Nephron progenitor cell (in vitro differentiated cells): ENCODE results near the gene RAD21L1.

Experiments used
- DNase-seq: peaks from one replicate; pipeline ENCODE4 v3.0.0; 2021
- H3K27ac Mint-ChIP-seq: 2 replicates; pipeline ENCODE4 v1.8.0; 2021; ENCODE audit warnings: mild to moderate bottlenecking, moderate library complexity, mixed read lengths
- H3K27me3 Mint-ChIP-seq: 2 replicates; pipeline ENCODE4 v1.8.0; 2021; ENCODE audit warnings: mild to moderate bottlenecking, low read depth, mixed read lengths; ENCODE audit not compliant: poor library complexity
- H3K36me3 Mint-ChIP-seq: 2 replicates; pipeline ENCODE4 v1.8.0; 2021; ENCODE audit warnings: low read depth, mixed read lengths
- H3K4me1 Mint-ChIP-seq: 2 replicates; pipeline ENCODE4 v1.8.0; 2021; ENCODE audit warnings: mixed read lengths
- H3K4me3 Mint-ChIP-seq: 2 replicates; pipeline ENCODE4 v1.8.0; 2021; ENCODE audit warnings: mild to moderate bottlenecking, moderate library complexity, mixed read lengths
- H3K9me3 Mint-ChIP-seq: 2 replicates; pipeline ENCODE4 v1.8.0; 2021; ENCODE audit warnings: mild to moderate bottlenecking, moderate library complexity, mixed read lengths
- TF ChIP-seq, protein P1 (sequence below): fragments of 200-600 bp; sonication (generic); IDR thresholded peaks from 2 replicates; pipeline ENCODE4 v1.5.0; 2021; ENCODE audit warnings: antibody characterized with exemption

Gene RAD21L1

DNA sequence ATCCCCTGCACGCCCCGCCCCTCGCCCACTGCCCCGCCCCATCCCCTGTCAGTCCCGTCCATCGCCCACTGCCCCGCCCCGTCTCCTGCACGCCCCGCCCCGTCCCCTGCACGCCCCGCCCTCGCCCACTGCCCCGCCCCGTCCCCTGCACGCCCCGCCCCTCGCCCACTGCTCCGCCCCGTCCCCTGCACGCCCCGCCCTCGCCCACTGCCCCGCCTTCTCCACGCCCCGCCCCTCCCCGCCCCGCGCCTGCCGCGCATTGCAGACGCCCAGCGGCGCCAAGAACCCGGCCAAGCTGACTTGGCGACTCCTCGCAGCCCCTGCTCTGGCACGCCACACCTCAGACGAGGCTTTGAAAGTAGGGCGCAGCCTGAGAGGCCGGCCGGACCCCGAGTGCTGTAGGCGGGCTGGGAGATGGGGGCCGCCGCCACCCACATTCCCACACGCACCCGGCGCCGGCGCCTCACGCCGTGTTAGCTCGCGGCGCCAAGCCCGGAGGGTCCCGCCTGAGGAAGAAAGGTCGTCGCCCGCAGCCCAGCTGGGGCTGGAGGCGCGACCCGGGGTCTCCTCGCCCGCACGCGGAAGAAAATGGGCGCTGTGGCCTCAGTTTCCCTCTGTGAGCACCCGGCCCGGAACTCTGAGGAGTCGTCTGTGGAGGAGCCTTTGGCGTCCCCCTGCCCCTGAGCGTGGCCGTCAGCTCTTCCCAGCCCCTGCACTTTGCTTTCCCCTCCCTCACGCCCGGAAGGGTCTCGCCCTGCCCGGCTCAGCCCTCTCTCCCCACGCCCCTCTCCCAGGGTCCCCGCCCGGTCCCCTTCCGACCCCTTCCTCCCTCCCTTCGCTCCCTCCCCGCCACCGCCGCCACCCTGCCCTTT, at the start of gene RAD21L1:
Gene RAD21L1 (plus strand): TSS at position 262 of the 872 bp plus-strand sequence. CDS start 2,410 bp downstream, outside the sequence.
- H3K4me1 Mint-ChIP-seq: peaks cover 9% of the 10 kb centered on the region
- H3K9me3 Mint-ChIP-seq: peaks cover 10% of the 10 kb centered on the region
- H3K36me3 Mint-ChIP-seq: no peaks in the 10 kb centered on the region
- H3K27ac Mint-ChIP-seq: no peak within 1 kb of the TSS
- peaks cover 58% of the 10 kb centered on the region for H3K27me3 Mint-ChIP-seq
- DNase-seq: peak; percentile 92
- TF ChIP-seq, protein P1, sequence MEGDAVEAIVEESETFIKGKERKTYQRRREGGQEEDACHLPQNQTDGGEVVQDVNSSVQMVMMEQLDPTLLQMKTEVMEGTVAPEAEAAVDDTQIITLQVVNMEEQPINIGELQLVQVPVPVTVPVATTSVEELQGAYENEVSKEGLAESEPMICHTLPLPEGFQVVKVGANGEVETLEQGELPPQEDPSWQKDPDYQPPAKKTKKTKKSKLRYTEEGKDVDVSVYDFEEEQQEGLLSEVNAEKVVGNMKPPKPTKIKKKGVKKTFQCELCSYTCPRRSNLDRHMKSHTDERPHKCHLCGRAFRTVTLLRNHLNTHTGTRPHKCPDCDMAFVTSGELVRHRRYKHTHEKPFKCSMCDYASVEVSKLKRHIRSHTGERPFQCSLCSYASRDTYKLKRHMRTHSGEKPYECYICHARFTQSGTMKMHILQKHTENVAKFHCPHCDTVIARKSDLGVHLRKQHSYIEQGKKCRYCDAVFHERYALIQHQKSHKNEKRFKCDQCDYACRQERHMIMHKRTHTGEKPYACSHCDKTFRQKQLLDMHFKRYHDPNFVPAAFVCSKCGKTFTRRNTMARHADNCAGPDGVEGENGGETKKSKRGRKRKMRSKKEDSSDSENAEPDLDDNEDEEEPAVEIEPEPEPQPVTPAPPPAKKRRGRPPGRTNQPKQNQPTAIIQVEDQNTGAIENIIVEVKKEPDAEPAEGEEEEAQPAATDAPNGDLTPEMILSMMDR: no peak
- H3K4me3 Mint-ChIP-seq: peak within 1 kb of the TSS; percentile 87

DNA sequence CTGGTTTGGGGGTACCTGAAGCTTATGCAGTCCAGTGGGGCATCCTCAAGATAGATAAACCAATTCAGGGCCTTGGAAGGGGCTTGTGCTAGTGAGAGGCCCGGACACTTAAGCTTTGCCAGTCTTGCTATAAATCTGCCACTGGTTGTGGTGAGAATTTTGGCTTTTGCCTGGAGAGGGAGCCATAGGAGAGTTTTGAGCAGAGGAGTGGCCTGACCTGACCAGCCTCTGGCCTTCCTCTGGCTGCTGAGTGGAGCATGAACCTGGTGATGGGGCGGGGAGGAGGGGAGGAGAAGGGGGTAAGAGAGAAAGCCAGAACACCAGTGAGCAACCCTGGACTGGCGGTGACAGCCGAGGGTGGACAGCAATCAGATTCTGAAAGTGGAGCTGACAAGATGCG, 48.2 kb upstream of the RAD21L1 start:
- H3K27me3 Mint-ChIP-seq: peaks cover 7% of the 10 kb centered on the region
- H3K4me3 Mint-ChIP-seq: no peak overlapping the region
- no peaks in the 10 kb centered on the region for H3K9me3 Mint-ChIP-seq

DNA sequence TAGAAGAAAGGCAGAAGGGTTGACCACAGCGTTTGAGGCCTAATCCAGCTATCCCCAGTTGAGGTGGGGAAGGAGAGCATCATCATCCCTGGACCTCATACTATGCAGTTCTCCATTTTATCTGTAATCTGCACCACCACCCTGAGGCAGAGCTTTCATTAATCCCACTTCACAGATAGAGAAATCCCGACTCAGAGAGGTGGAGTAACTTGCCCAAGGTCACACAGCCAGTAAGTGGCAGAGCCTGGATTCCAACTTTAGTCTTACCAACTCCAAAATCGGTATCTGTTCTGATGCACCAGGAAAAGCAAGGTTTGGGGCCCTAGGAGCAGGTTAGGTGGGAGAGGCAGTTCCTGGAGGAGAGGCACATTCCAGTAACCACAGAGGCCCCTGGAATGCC, 47.7 kb upstream of the RAD21L1 start:
- peaks cover 4% of the 10 kb centered on the region for H3K36me3 Mint-ChIP-seq
- no peak overlapping the region for H3K4me3 Mint-ChIP-seq
- no peaks in the 10 kb centered on the region for H3K9me3 Mint-ChIP-seq
- no peak for DNase-seq
- H3K27me3 Mint-ChIP-seq: peaks cover 11% of the 10 kb centered on the region
- H3K4me1 Mint-ChIP-seq: peaks cover 16% of the 10 kb centered on the region
- TF ChIP-seq, protein P1: no peak
- no peak overlapping the region for H3K27ac Mint-ChIP-seq

More for the DNA sequence above, 48.2 kb upstream of the RAD21L1 start:
- Mint-ChIP-seq H3K4me1 (peaks cover 16% of the 10 kb centered on the region), H3K27ac (peak overlapping the region; percentile 24), H3K36me3 (peaks cover 4% of the 10 kb centered on the region)
- peak; percentile 39 for DNase-seq
- TF ChIP-seq, protein P1: no peak

DNA sequence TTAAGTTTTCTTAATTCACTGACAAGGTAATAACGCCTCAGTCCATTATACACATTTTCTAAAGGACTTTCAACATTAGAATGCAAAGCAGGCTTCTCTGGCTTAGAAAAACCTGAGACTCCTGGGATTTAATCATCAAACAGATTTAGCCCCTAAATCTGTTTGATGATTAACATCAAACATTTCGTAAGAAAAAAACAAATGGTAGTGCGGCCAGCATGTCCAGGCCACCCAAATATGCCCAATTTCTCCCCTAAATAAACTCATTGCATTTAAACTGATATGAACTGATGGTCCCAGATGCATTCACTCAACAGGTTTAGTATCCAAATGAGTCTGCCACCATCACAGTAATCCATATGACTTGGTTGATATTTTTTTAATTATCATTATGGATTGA, 47.2 kb upstream of the RAD21L1 start:
- TF ChIP-seq, protein P1: no peak
- Mint-ChIP-seq H3K36me3 (no peaks in the 10 kb centered on the region), H3K27me3 (peaks cover 16% of the 10 kb centered on the region), H3K27ac (no peak overlapping the region), H3K4me3 (no peak overlapping the region), H3K4me1 (peaks cover 16% of the 10 kb centered on the region), H3K9me3 (no peaks in the 10 kb centered on the region)
- no peak for DNase-seq

DNA sequence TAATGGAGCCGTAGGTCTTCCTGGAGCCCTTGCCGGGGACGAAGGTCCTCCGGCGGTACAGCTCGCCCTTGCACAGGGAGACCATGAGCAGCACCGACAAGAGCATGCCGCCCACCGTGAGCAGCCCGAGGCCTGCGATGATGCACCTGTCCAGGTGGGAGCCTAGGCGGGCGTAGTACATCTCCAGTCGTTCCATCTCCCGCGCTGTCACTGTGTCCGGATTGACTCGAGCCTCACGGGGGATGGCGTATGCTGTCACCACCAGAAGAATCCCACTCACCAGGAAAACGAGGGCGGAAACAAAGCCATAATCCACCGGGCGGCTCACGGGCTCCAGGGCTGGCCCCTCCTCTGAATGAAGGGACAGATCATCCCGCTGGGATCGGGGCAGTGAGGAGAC, 44.9 kb upstream of the RAD21L1 start:
- no peak overlapping the region for H3K4me3 Mint-ChIP-seq
- no peak for DNase-seq
- H3K9me3 Mint-ChIP-seq: no peaks in the 10 kb centered on the region
- peaks cover 24% of the 10 kb centered on the region for H3K4me1 Mint-ChIP-seq
- TF ChIP-seq, protein P1: no peak
- H3K27me3 Mint-ChIP-seq: peaks cover 29% of the 10 kb centered on the region
- H3K36me3 Mint-ChIP-seq: no peaks in the 10 kb centered on the region
- no peak overlapping the region for H3K27ac Mint-ChIP-seq

DNA sequence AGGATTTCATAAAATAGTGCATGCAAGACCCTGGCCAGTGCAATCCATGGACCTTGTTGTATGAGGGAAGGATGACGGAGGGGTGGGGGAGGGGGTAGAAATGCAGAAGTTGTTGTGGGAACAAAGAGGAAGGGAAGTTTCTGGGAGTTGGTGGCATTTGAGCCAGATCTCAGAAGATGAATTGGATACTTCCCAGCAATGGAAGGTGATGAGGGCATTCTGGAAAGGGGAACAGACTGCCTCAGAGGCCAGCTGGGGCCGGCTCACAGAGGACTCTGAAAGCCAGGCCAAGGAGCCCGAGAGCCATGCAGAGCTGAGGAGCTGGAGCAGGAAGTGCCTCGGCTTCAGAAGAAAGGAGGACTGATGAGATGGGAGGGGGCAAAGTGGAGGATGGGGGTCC, 43.7 kb upstream of the RAD21L1 start:
- Mint-ChIP-seq H3K27ac (no peak overlapping the region), H3K4me3 (no peak overlapping the region), H3K27me3 (peaks cover 29% of the 10 kb centered on the region), H3K9me3 (no peaks in the 10 kb centered on the region), H3K4me1 (peaks cover 24% of the 10 kb centered on the region), H3K36me3 (no peaks in the 10 kb centered on the region)
- TF ChIP-seq, protein P1: no peak
- no peak for DNase-seq
